ENCODE results near the gene GJB6.

Gene GJB6

GRCh38 chr13:20258208-20258962 lies 26.3 kb upstream of the GJB6 start:
- Histone ChIP-seq H3K9ac (ENCODE audit: low read length in 2 of 2) (no peak overlapping the region), H3K27ac (ENCODE audit: low read length) (no peak overlapping the region), H3K9me3 (ENCODE audit: control insufficient read depth in 2 of 2, low read length in 2 of 2) (no peaks in the 10 kb centered on the region), H3K27me3 (ENCODE audit: control insufficient read depth in 1 of 2, insufficient read depth in 2 of 2, low read length in 2 of 2) (no peaks in the 10 kb centered on the region), H3K4me1 (ENCODE audit: control insufficient read depth, insufficient read depth, low read length) (no peaks in the 10 kb centered on the region), H3K4me3 (ENCODE audit: low read length in 2 of 2) (no peak overlapping the region), H3K36me3 (ENCODE audit: control insufficient read depth in 2 of 2, insufficient read depth in 2 of 2, low read length in 2 of 2) (no peaks in the 10 kb centered on the region)

- no peak overlapping the region for H3K27ac ChIP-seq (ENCODE audit: low read length)
- H3K36me3 ChIP-seq (ENCODE audit: control insufficient read depth in 2 of 2, insufficient read depth in 2 of 2, low read length in 2 of 2), result no peaks in the 10 kb centered on the region
- no peak overlapping the region for H3K9ac ChIP-seq (ENCODE audit: low read length in 2 of 2)
- no peaks in the 10 kb centered on the region for H3K27me3 ChIP-seq (ENCODE audit: control insufficient read depth in 1 of 2, insufficient read depth in 2 of 2, low read length in 2 of 2)
- H3K9me3 ChIP-seq (ENCODE audit: control insufficient read depth in 2 of 2, low read length in 2 of 2), result no peaks in the 10 kb centered on the region
- no peaks in the 10 kb centered on the region for H3K4me1 ChIP-seq (ENCODE audit: control insufficient read depth, insufficient read depth, low read length)
- H3K4me3 ChIP-seq (ENCODE audit: low read length in 2 of 2), result no peak overlapping the region
Measured at GRCh38 chr13:20254076-20254475, 22.0 kb upstream of the GJB6 start.

- H3K4me1 ChIP-seq (ENCODE audit: control insufficient read depth, insufficient read depth, low read length), result no peaks in the 10 kb centered on the region
- no peak overlapping the region for H3K9ac ChIP-seq (ENCODE audit: low read length in 2 of 2)
- no peaks in the 10 kb centered on the region for H3K9me3 ChIP-seq (ENCODE audit: control insufficient read depth in 2 of 2, low read length in 2 of 2)
- no peaks in the 10 kb centered on the region for H3K36me3 ChIP-seq (ENCODE audit: control insufficient read depth in 2 of 2, insufficient read depth in 2 of 2, low read length in 2 of 2)
- H3K27me3 ChIP-seq (ENCODE audit: control insufficient read depth in 1 of 2, insufficient read depth in 2 of 2, low read length in 2 of 2), result peaks cover 0 to 2% of the 10 kb centered on the region in 2 donors
- H3K27ac ChIP-seq (ENCODE audit: low read length), result no peak overlapping the region
- H3K4me3 ChIP-seq (ENCODE audit: low read length in 2 of 2), result no peak overlapping the region
Measured at GRCh38 chr13:20249913-20250312, 17.8 kb upstream of the GJB6 start.

- H3K36me3 ChIP-seq (ENCODE audit: control insufficient read depth in 2 of 2, insufficient read depth in 2 of 2, low read length in 2 of 2), result no peaks in the 10 kb centered on the region
- no peak overlapping the region for H3K9ac ChIP-seq (ENCODE audit: low read length in 2 of 2)
- H3K9me3 ChIP-seq (ENCODE audit: control insufficient read depth in 2 of 2, low read length in 2 of 2), result no peaks in the 10 kb centered on the region
- no peaks in the 10 kb centered on the region for H3K4me1 ChIP-seq (ENCODE audit: control insufficient read depth, insufficient read depth, low read length)
- no peak overlapping the region for H3K4me3 ChIP-seq (ENCODE audit: low read length in 2 of 2)
- peaks cover 0 to 2% of the 10 kb centered on the region in 2 donors for H3K27me3 ChIP-seq (ENCODE audit: control insufficient read depth in 1 of 2, insufficient read depth in 2 of 2, low read length in 2 of 2)
- H3K27ac ChIP-seq (ENCODE audit: low read length), result no peak overlapping the region
Measured at GRCh38 chr13:20247963-20248362, 15.8 kb upstream of the GJB6 start.

GRCh38 chr13:20247403-20247802 lies 15.3 kb upstream of the GJB6 start:
- Histone ChIP-seq H3K9me3 (ENCODE audit: control insufficient read depth in 2 of 2, low read length in 2 of 2) (no peaks in the 10 kb centered on the region), H3K4me3 (ENCODE audit: low read length in 2 of 2) (no peak overlapping the region), H3K27ac (ENCODE audit: low read length) (no peak overlapping the region), H3K36me3 (ENCODE audit: control insufficient read depth in 2 of 2, insufficient read depth in 2 of 2, low read length in 2 of 2) (no peaks in the 10 kb centered on the region), H3K27me3 (ENCODE audit: control insufficient read depth in 1 of 2, insufficient read depth in 2 of 2, low read length in 2 of 2) (peaks cover 0 to 2% of the 10 kb centered on the region in 2 donors), H3K9ac (ENCODE audit: low read length in 2 of 2) (no peak overlapping the region), H3K4me1 (ENCODE audit: control insufficient read depth, insufficient read depth, low read length) (no peaks in the 10 kb centered on the region)

GRCh38 chr13:20241593-20241992 lies 9.5 kb upstream of the GJB6 start:
- Histone ChIP-seq H3K27ac (ENCODE audit: low read length) (no peak overlapping the region), H3K27me3 (ENCODE audit: control insufficient read depth in 1 of 2, insufficient read depth in 2 of 2, low read length in 2 of 2) (peaks cover 0 to 5% of the 10 kb centered on the region in 2 donors), H3K4me3 (ENCODE audit: low read length in 2 of 2) (no peak overlapping the region)

GRCh38 chr13:20239748-20240147 lies 7.6 kb upstream of the GJB6 start:
- no peak overlapping the region for H3K9ac ChIP-seq (ENCODE audit: low read length in 2 of 2)

More at GRCh38 chr13:20241593-20241992, 9.5 kb upstream of the GJB6 start:
- no peaks in the 10 kb centered on the region for H3K9me3 ChIP-seq (ENCODE audit: control insufficient read depth in 2 of 2, low read length in 2 of 2)
- no peaks in the 10 kb centered on the region for H3K4me1 ChIP-seq (ENCODE audit: control insufficient read depth, insufficient read depth, low read length)
- H3K9ac ChIP-seq (ENCODE audit: low read length in 2 of 2), result no peak overlapping the region
- no peaks in the 10 kb centered on the region for H3K36me3 ChIP-seq (ENCODE audit: control insufficient read depth in 2 of 2, insufficient read depth in 2 of 2, low read length in 2 of 2)

GRCh38 chr13:20232556-20233277 lies 598 bp upstream of the GJB6 start:
- no peak overlapping the region for H3K4me3 ChIP-seq (ENCODE audit: low read length in 2 of 2)
- no peaks in the 10 kb centered on the region for H3K36me3 ChIP-seq (ENCODE audit: control insufficient read depth in 2 of 2, insufficient read depth in 2 of 2, low read length in 2 of 2)
- H3K9ac ChIP-seq (ENCODE audit: low read length in 2 of 2), result no peak overlapping the region
- H3K9me3 ChIP-seq (ENCODE audit: control insufficient read depth in 2 of 2, low read length in 2 of 2), result no peaks in the 10 kb centered on the region
- H3K4me1 ChIP-seq (ENCODE audit: control insufficient read depth, insufficient read depth, low read length), result peaks cover 8% of the 10 kb centered on the region
- H3K27ac ChIP-seq (ENCODE audit: low read length), result no peak overlapping the region
- peaks cover 23 to 39% of the 10 kb centered on the region in 2 donors for H3K27me3 ChIP-seq (ENCODE audit: control insufficient read depth in 1 of 2, insufficient read depth in 2 of 2, low read length in 2 of 2)

More at GRCh38 chr13:20239748-20240147, 7.6 kb upstream of the GJB6 start:
- no peaks in the 10 kb centered on the region for H3K9me3 ChIP-seq (ENCODE audit: control insufficient read depth in 2 of 2, low read length in 2 of 2)
- H3K27ac ChIP-seq (ENCODE audit: low read length), result no peak overlapping the region
- peaks cover 0 to 5% of the 10 kb centered on the region in 2 donors for H3K27me3 ChIP-seq (ENCODE audit: control insufficient read depth in 1 of 2, insufficient read depth in 2 of 2, low read length in 2 of 2)
- H3K4me3 ChIP-seq (ENCODE audit: low read length in 2 of 2), result no peak overlapping the region
- H3K36me3 ChIP-seq (ENCODE audit: control insufficient read depth in 2 of 2, insufficient read depth in 2 of 2, low read length in 2 of 2), result no peaks in the 10 kb centered on the region
- no peaks in the 10 kb centered on the region for H3K4me1 ChIP-seq (ENCODE audit: control insufficient read depth, insufficient read depth, low read length)

- Histone ChIP-seq H3K27ac (ENCODE audit: low read length) (no peak overlapping the region), H3K9me3 (ENCODE audit: control insufficient read depth in 2 of 2, low read length in 2 of 2) (no peaks in the 10 kb centered on the region), H3K4me3 (ENCODE audit: low read length in 2 of 2) (peak overlapping the region in 1 of 2 donors; percentile 29), H3K27me3 (ENCODE audit: control insufficient read depth in 1 of 2, insufficient read depth in 2 of 2, low read length in 2 of 2) (peaks cover 22 to 42% of the 10 kb centered on the region in 2 donors), H3K9ac (ENCODE audit: low read length in 2 of 2) (no peak overlapping the region), H3K4me1 (ENCODE audit: control insufficient read depth, insufficient read depth, low read length) (peaks cover 8% of the 10 kb centered on the region), H3K36me3 (ENCODE audit: control insufficient read depth in 2 of 2, insufficient read depth in 2 of 2, low read length in 2 of 2) (no peaks in the 10 kb centered on the region)
Measured at GRCh38 chr13:20230913-20231838, 943 bp downstream of the GJB6 start.

GRCh38 chr13:20227730-20228129 lies 4.4 kb downstream of the GJB6 start:
- Histone ChIP-seq H3K27me3 (ENCODE audit: control insufficient read depth in 1 of 2, insufficient read depth in 2 of 2, low read length in 2 of 2) (peaks cover 20 to 34% of the 10 kb centered on the region in 2 donors), H3K9ac (ENCODE audit: low read length in 2 of 2) (no peak overlapping the region)

More at GRCh38 chr13:20227730-20228129, 4.4 kb downstream of the GJB6 start:
- Histone ChIP-seq H3K9me3 (ENCODE audit: control insufficient read depth in 2 of 2, low read length in 2 of 2) (no peaks in the 10 kb centered on the region), H3K36me3 (ENCODE audit: control insufficient read depth in 2 of 2, insufficient read depth in 2 of 2, low read length in 2 of 2) (no peaks in the 10 kb centered on the region), H3K4me3 (ENCODE audit: low read length in 2 of 2) (no peak overlapping the region), H3K4me1 (ENCODE audit: control insufficient read depth, insufficient read depth, low read length) (peaks cover 8% of the 10 kb centered on the region), H3K27ac (ENCODE audit: low read length) (no peak overlapping the region)
